ENCODE data around the gene RAB1B. TPM values are rescaled to one million over a fixed set of nuclear protein-coding genes. Genes with fewer than 3 reads are reported as not detected.

The RAB1B gene
- total and polyA plus RNA-seq, 2 experiments from 2014 or later = 86.7 to 146 TPM

DNA sequence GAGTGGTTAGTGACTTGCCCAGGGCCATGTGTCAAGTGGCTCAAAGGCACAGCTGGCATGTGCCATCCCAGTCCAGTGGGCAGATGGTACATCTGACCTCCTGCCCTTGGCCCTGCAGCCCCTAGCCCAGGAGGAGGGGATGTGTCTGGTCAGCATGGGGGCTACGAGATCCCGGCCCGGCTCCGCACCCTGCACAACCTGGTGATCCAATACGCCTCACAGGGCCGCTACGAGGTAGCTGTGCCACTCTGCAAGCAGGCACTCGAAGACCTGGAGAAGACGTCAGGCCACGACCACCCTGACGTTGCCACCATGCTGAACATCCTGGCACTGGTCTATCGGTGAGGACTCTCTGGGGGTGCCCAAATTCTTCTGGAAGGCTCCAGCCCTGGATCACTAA, 5.7 kb upstream of the RAB1B start:
- no peaks in the 10 kb centered on the region for H3K9me2 ChIP-seq (ENCODE audit: insufficient read depth)
- 94 to 97% methylated on average over 12 of the region's 12 CpGs for WGBS, 2 experiments (ENCODE audit: low coverage in 1 of 2, low lambda C conversion rate in 2 of 2, missing lambda C conversion rate in 2 of 2)
- peaks cover 15% of the 10 kb centered on the region for H3K79me2 ChIP-seq (ENCODE audit: insufficient read depth)
- no peaks in the 10 kb centered on the region for H3K9me3 ChIP-seq (ENCODE audit: low read depth)
- no peak for TF ChIP-seq EZH2 (IDR thresholded peaks at IDR 0.05; ENCODE audit: insufficient read depth, poor library complexity, severe bottlenecking)
- H3K4me1 ChIP-seq (ENCODE audit: insufficient read depth) = no peaks in the 10 kb centered on the region
- H3K9ac ChIP-seq = no peak overlapping the region
- H3K4me2 ChIP-seq (ENCODE audit: unreplicated experiment) = no peak overlapping the region
- no peaks in the 10 kb centered on the region for H3K27me3 ChIP-seq (replicated peaks; ENCODE audit: insufficient read depth)
- H3K27ac ChIP-seq = no peak overlapping the region
- no peak overlapping the region for H2AFZ ChIP-seq
- H4K20me1 ChIP-seq (ENCODE audit: insufficient read depth) = no peaks in the 10 kb centered on the region
- in situ Hi-C loops (cut with MboI) = no loop called here
- H3F3A ChIP-seq (ENCODE audit: insufficient read depth) = no peaks in the 10 kb centered on the region
- DNase-seq = no peak
- H3K4me3 ChIP-seq = no peak overlapping the region
- peaks cover 10% of the 10 kb centered on the region; the same call in 1 of the 2 replicates for H3K36me3 ChIP-seq (ENCODE audit: low read depth)

DNA sequence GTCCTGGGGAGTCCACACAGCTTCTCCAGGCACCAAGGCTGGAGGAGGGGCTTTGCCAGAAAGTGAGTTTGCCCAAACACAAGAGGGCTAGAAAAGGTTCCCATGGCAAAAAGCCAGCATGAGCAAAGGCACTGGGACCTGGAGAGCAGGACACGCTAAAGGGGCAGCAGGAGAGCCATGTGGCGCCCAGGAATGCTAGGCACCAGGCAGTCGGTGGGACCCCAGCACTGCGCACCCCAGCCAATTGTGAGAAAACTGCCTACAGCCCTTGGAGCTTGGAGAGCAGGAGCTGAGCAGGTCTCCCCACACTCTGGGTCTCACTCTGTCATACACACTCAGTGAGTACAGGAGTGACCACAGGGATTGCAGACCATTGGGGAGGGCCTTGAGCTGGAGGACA, 5.2 kb upstream of the RAB1B start:
- Histone ChIP-seq H3F3A (ENCODE audit: insufficient read depth) (no peaks in the 10 kb centered on the region), H3K27me3 (replicated peaks; ENCODE audit: insufficient read depth) (no peaks in the 10 kb centered on the region), H3K9me2 (ENCODE audit: insufficient read depth) (no peaks in the 10 kb centered on the region), H3K4me1 (ENCODE audit: insufficient read depth) (no peaks in the 10 kb centered on the region), H3K27ac (no peak overlapping the region), H2AFZ (no peak overlapping the region), H3K9me3 (ENCODE audit: low read depth) (no peaks in the 10 kb centered on the region), H4K20me1 (ENCODE audit: insufficient read depth) (no peaks in the 10 kb centered on the region), H3K79me2 (ENCODE audit: insufficient read depth) (peaks cover 15% of the 10 kb centered on the region), H3K4me2 (ENCODE audit: unreplicated experiment) (no peak overlapping the region), H3K36me3 (ENCODE audit: low read depth) (peaks cover 10% of the 10 kb centered on the region; the same call in 1 of the 2 replicates), H3K4me3 (no peak overlapping the region), H3K9ac (no peak overlapping the region)
- no peak for TF ChIP-seq EZH2phosphoT487 (IDR thresholded peaks at IDR 0.05; ENCODE audit: insufficient read depth, low read depth)
- no peak for TF ChIP-seq EZH2 (IDR thresholded peaks at IDR 0.05; ENCODE audit: insufficient read depth, poor library complexity, severe bottlenecking)
- no peak for DNase-seq
- in situ Hi-C loops (cut with MboI) = no loop called here
- WGBS, 2 experiments (ENCODE audit: low coverage in 1 of 2, low lambda C conversion rate in 2 of 2, missing lambda C conversion rate in 2 of 2) = 85 to 98% methylated on average over 4 of the region's 4 CpGs

DNA sequence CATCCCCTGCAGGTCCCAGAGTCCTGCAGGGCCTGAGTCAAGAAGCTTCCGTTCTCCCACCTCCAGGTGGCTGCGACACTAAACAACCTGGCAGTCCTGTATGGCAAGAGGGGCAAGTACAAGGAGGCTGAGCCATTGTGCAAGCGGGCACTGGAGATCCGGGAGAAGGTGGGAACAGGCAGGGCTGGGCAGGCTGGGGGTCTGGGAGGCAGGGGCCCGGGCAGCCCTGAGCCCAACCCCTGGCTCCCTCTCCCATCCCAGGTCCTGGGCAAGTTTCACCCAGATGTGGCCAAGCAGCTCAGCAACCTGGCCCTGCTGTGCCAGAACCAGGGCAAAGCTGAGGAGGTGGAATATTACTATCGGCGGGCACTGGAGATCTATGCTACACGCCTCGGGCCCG, 4.7 kb upstream of the RAB1B start:
- no peaks in the 10 kb centered on the region for H3K9me3 ChIP-seq (ENCODE audit: low read depth)
- H3K79me2 ChIP-seq (ENCODE audit: insufficient read depth) = peaks cover 12% of the 10 kb centered on the region
- no peaks in the 10 kb centered on the region for H3F3A ChIP-seq (ENCODE audit: insufficient read depth)
- no peak for DNase-seq
- no peak overlapping the region for H3K9ac ChIP-seq
- no peak for TF ChIP-seq EZH2phosphoT487 (IDR thresholded peaks at IDR 0.05; ENCODE audit: insufficient read depth, low read depth)
- TF ChIP-seq EZH2 (IDR thresholded peaks at IDR 0.05; ENCODE audit: insufficient read depth, poor library complexity, severe bottlenecking) = no peak
- no peaks in the 10 kb centered on the region for H3K9me2 ChIP-seq (ENCODE audit: insufficient read depth)
- H2AFZ ChIP-seq = no peak overlapping the region
- H3K4me1 ChIP-seq (ENCODE audit: insufficient read depth) = no peaks in the 10 kb centered on the region
- no peak overlapping the region for H3K27ac ChIP-seq
- 90 to 94% methylated on average over 10 of the region's 10 CpGs for WGBS, 2 experiments (ENCODE audit: low coverage in 1 of 2, low lambda C conversion rate in 2 of 2, missing lambda C conversion rate in 2 of 2)
- H3K4me3 ChIP-seq = no peak overlapping the region
- in situ Hi-C loops (cut with MboI) = no loop called here
- peaks cover 10% of the 10 kb centered on the region; the same call in 1 of the 2 replicates for H3K36me3 ChIP-seq (ENCODE audit: low read depth)
- no peaks in the 10 kb centered on the region for H4K20me1 ChIP-seq (ENCODE audit: insufficient read depth)
- H3K27me3 ChIP-seq (replicated peaks; ENCODE audit: insufficient read depth) = no peaks in the 10 kb centered on the region
- no peak overlapping the region for H3K4me2 ChIP-seq (ENCODE audit: unreplicated experiment)

DNA sequence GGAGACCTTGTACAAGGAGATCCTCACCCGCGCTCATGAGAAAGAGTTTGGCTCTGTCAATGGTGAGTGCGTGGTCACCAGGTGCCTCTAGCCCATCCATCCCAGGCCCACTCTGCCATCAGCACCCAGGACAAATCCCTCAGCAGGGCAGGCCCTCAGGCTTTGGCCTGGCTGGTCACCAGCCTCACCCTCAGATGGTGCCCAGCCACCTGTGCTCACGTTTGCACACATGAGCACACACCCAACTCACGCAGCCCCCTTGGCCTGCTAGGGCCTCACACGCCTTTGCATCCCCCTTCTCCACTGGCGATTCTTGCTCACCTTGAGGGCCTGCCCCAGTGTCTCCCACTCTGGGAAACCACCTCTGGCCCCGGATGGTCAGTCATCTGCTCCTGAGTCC, 4.1 kb upstream of the RAB1B start:
- WGBS, 2 experiments (ENCODE audit: low coverage in 1 of 2, low lambda C conversion rate in 2 of 2, missing lambda C conversion rate in 2 of 2) = 78 to 80% methylated on average over 8 of the region's 8 CpGs
- TF ChIP-seq EZH2 (IDR thresholded peaks at IDR 0.05; ENCODE audit: insufficient read depth, poor library complexity, severe bottlenecking) (no peak), EZH2phosphoT487 (IDR thresholded peaks at IDR 0.05; ENCODE audit: insufficient read depth, low read depth) (no peak)
- no peak overlapping the region for H3K4me3 ChIP-seq
- H3K36me3 ChIP-seq (ENCODE audit: low read depth) = peaks cover 5% of the 10 kb centered on the region; the same call in 1 of the 2 replicates
- no peaks in the 10 kb centered on the region for H3K9me2 ChIP-seq (ENCODE audit: insufficient read depth)
- no peaks in the 10 kb centered on the region for H3F3A ChIP-seq (ENCODE audit: insufficient read depth)
- H3K9me3 ChIP-seq (ENCODE audit: low read depth) = no peaks in the 10 kb centered on the region
- 0 out of 2 replicates have a peak, but pooled peaks cover under 1% of the 10 kb centered on the region for H3K4me1 ChIP-seq (ENCODE audit: insufficient read depth)
- no peak overlapping the region for H3K27ac ChIP-seq
- no peaks in the 10 kb centered on the region for H3K27me3 ChIP-seq (replicated peaks; ENCODE audit: insufficient read depth)
- no peak for DNase-seq
- no peaks in the 10 kb centered on the region for H4K20me1 ChIP-seq (ENCODE audit: insufficient read depth)
- peaks cover 12% of the 10 kb centered on the region for H3K79me2 ChIP-seq (ENCODE audit: insufficient read depth)
- in situ Hi-C loops (cut with MboI) = no loop called here
- no peak overlapping the region for H3K9ac ChIP-seq
- no peak overlapping the region for H3K4me2 ChIP-seq (ENCODE audit: unreplicated experiment)
- no peak overlapping the region for H2AFZ ChIP-seq

DNA sequence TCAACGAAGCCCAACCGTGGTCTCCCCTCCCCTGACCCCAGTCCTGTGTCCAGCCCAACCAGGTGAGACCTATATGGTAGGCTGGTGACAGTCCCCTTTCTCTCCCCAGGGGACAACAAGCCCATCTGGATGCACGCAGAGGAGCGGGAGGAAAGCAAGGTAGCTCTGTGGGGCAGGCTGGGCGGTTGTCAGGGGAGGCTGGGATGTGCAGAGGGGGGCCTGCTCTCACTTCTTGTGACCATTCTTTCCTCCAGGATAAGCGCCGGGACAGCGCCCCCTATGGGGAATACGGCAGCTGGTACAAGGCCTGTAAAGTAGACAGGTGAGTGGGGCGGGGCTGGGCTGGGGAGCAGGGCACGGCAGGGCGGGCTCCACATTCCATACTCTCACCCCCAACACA, 3.5 kb upstream of the RAB1B start:
- H3K4me3 ChIP-seq = no peak overlapping the region
- no peaks in the 10 kb centered on the region for H3K9me2 ChIP-seq (ENCODE audit: insufficient read depth)
- H3K9ac ChIP-seq = no peak overlapping the region
- no peak for TF ChIP-seq EZH2phosphoT487 (IDR thresholded peaks at IDR 0.05; ENCODE audit: insufficient read depth, low read depth)
- no peak for TF ChIP-seq EZH2 (IDR thresholded peaks at IDR 0.05; ENCODE audit: insufficient read depth, poor library complexity, severe bottlenecking)
- 66 to 76% methylated on average over 11 of the region's 12 CpGs for WGBS, 2 experiments (ENCODE audit: low coverage in 1 of 2, low lambda C conversion rate in 2 of 2, missing lambda C conversion rate in 2 of 2)
- in situ Hi-C loops (cut with MboI) = no loop called here
- 0 out of 2 replicates have a peak, but pooled peaks cover 5% of the 10 kb centered on the region for H3K4me1 ChIP-seq (ENCODE audit: insufficient read depth)
- H3K9me3 ChIP-seq (ENCODE audit: low read depth) = no peaks in the 10 kb centered on the region
- peaks cover 13% of the 10 kb centered on the region for H3K79me2 ChIP-seq (ENCODE audit: insufficient read depth)
- H3F3A ChIP-seq (ENCODE audit: insufficient read depth) = no peaks in the 10 kb centered on the region
- H3K27ac ChIP-seq = no peak overlapping the region
- H2AFZ ChIP-seq = no peak overlapping the region
- 0 out of 2 replicates have a peak, but pooled peaks cover 3% of the 10 kb centered on the region for H3K36me3 ChIP-seq (ENCODE audit: low read depth)
- H3K4me2 ChIP-seq (ENCODE audit: unreplicated experiment) = no peak overlapping the region
- no peaks in the 10 kb centered on the region for H3K27me3 ChIP-seq (replicated peaks; ENCODE audit: insufficient read depth)
- H4K20me1 ChIP-seq (ENCODE audit: insufficient read depth) = no peaks in the 10 kb centered on the region
- DNase-seq = peak; percentile 25

Measured in GM23248 (cell line).